ENCODE measurements around the gene ITFG1.

Gene ITFG1

DNA sequence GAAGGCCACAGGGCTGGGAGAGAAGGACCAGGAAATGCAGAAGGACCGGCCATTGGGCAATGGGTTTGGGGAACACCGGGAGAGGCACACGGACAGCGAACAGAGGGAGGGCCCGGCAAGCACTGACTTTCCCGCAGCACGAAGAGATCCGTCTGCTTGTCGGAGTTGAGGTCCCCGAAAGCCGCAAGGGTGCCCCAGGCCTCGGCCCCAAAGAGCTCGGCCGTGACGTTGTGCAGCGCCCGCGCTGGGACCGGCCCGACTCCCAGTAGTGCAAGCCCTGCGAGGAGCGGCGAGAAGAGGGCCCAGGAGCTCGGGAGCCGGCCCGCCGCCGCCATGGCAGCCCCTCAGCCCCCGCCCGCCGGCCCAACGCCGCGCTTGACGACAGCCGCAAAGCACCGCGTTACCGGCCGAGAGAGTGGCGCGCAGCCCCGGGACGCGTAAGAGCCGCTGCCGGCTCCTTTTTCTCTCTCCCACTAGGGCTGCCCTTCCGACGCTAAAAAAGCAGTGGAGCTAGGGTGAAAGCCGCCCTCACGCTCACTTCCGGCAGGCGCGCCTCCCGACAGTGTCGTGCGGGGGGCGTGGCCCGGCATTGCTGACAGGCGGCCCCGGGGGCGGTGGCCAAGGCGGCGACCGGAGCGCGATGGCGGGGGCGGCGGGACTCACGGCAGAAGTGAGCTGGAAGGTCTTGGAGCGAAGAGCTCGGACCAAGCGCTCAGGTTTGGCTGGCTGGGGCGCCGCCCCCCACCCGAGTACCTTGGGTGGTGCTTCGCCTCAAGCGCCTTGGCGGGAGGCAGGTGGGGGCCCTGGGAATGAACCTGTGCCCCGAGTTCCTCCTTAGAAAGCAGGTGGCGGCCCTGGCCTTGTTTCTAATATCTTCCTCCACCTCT lies at the start of gene ITFG1, which contains the start of gene PHKB:
ITFG1 (minus strand) TSS at position 353 of the 887 bp plus-strand sequence; CDS start at position 335, 18 bp downstream.
PHKB (plus strand) TSS at position 621 of the 887 bp plus-strand sequence; CDS start at position 641, 20 bp downstream.
- TF ChIP-seq, protein P1, sequence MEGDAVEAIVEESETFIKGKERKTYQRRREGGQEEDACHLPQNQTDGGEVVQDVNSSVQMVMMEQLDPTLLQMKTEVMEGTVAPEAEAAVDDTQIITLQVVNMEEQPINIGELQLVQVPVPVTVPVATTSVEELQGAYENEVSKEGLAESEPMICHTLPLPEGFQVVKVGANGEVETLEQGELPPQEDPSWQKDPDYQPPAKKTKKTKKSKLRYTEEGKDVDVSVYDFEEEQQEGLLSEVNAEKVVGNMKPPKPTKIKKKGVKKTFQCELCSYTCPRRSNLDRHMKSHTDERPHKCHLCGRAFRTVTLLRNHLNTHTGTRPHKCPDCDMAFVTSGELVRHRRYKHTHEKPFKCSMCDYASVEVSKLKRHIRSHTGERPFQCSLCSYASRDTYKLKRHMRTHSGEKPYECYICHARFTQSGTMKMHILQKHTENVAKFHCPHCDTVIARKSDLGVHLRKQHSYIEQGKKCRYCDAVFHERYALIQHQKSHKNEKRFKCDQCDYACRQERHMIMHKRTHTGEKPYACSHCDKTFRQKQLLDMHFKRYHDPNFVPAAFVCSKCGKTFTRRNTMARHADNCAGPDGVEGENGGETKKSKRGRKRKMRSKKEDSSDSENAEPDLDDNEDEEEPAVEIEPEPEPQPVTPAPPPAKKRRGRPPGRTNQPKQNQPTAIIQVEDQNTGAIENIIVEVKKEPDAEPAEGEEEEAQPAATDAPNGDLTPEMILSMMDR (conservative IDR thresholded peaks at IDR 0.05) = 0 out of 2 replicates have a peak, but pooled peaks have one; percentile 7
- peak within 1 kb of the TSS; percentile 92 for H3K27ac ChIP-seq

DNA sequence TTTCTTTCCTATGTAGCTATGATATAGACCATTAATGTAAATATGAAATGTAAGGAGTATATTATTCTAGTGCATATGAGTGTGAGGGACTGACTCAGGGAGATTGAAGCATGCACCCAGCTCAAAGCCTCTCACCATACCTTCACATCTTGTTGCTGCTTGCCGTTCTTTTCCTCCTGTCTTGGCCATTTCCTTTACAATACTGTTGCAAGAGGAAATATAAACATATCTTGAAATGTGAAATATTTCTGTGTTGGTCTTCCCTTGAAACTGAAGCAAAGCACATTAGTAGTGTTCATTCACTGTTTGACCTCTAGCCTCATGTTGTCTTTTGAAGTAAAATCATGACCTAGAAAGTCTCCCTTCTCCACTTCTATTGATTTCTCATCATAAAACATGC lies 46.8 kb upstream of the ITFG1 start:
- TF ChIP-seq, protein P1 (conservative IDR thresholded peaks at IDR 0.05) = no peak
- no peak overlapping the region for H3K27ac ChIP-seq

DNA sequence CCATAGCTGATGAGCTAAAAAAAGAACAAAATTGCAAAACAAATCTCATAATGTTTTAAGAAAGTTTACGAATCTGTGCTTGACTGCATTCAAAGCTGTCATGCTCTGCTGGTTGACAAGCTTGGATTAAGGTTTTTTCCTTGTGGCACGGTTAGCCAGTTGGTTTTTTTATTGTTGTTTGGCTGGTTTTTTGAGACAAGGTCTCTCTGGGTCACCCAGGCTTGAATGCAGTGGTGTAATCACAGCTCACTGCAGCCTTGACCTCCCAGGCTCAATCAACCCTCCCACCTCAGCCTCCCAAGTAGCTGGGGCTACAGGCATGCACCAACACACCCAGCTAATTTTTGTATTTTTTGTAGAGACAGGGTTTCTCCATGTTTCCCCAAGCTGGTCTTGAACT lies 45.9 kb upstream of the ITFG1 start:
- no peak overlapping the region for H3K27ac ChIP-seq
- TF ChIP-seq, protein P1 (conservative IDR thresholded peaks at IDR 0.05) = no peak

DNA sequence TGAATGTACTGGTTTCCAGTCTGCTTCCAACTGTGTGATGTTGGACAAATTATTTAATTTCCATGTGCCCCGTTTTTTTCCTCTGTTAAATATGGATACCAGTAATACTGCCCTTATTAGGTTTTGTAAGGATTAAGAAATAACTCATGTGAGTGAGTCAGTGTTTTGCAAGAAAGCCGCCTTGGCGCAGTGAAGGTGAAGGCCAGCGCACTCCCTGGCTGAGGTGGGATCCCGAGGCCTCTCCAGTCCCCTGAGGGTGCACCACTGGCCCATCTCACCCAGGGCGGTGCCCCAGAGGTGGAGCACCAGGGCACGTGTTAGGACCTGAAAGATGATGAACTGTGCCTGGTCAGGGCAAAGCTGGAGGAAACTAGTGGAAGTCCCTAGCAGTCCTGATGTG lies 43.7 kb upstream of the ITFG1 start:
- no peak overlapping the region for H3K27ac ChIP-seq
- TF ChIP-seq, protein P1 (conservative IDR thresholded peaks at IDR 0.05) = no peak

DNA sequence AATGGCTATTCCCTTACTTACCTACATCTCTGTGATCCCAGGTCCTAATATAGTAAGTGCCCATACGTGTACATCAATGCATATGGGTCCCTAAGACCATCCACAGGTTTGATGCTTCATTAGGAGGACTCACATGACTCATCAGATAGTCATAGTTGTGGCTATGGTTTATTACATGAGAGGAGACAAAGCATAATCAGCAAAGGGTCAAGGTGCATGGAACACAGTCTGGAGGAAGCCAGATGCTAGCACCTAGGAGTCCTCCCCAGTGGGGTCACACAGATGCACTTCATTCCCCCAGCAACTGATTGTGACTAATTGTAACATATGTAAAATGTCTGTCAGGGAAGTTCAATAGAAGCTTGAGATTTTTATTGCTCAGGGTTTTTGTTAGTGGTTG lies 43.1 kb upstream of the ITFG1 start:
- H3K27ac ChIP-seq = no peak overlapping the region

DNA sequence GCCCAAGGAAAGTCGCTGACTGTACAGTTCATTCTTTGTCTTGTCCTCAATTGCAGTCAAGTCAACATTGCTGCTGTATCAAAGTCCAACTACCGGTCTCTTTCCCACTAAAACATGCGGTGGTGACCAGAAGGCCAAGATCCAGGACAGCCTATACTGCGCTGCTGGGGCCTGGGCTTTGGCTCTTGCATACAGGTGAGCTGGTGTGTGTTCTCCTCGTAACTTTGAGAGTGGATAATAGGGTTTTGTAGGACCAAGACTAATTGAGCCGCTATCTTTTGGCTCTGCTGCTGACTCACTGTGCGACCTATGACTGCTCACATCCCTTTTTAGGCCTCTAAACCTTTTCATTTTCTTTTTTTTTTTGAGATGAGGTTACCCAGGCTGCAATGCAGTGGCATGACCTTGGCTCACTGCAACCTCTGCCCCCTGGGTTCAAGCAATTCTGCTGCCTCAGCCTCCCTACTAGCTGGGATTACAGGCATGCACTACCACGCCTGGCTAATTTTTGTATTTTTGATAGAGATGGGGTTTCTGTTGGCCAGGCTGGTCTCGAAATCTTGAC lies 38.9 kb upstream of the ITFG1 start:
- TF ChIP-seq, protein P1 (conservative IDR thresholded peaks at IDR 0.05) = no peak
- no peak overlapping the region for H3K27ac ChIP-seq

More for the DNA sequence above, 43.1 kb upstream of the ITFG1 start:
- TF ChIP-seq, protein P1 (conservative IDR thresholded peaks at IDR 0.05) = no peak

DNA sequence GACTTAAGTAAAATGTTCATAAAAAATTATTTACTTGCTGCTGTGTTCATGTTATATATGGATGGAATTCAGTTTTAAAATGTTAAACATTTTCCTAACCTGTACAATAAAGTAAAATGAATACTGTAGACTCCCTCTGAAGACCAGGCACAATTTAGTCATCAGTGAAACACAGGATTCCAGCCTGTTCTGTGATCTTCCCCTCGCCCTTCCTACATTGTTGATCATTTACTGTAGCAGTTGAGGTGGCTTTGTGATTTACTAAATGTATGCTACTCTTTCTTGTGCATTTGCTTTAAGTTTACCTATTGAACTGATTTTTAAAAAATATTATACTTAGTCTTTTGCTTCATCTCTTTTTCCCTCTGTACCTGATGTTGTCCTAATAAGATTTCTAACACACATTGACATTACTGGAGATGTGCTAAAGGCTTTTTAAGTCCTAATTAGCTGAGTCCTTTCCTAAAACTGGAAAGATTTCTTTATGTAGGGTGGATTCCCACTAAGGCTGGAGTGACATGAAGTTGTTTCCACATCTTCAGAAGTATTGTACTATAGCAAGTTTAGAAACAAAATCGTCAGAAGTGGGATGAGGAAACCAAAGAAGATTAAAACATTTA lies 38.3 kb upstream of the ITFG1 start:
- no peak overlapping the region for H3K27ac ChIP-seq
- TF ChIP-seq, protein P1 (conservative IDR thresholded peaks at IDR 0.05) = no peak

Measured in VCaP (cell line).